A204.1 (cell line): ENCODE data around the gene TOP3B.
"Not testable (repeated sequence)": the region's sequence is repeated elsewhere in the genome, so short reads cannot be mapped to it uniquely, and the experiment has no call there.

Source experiments
- FAIRE-seq: peaks from 2 replicates; lab custom pipeline; 2012; peaks lifted over from hg19 to GRCh38; lab: Jason Lieb, UNC

Gene TOP3B

GRCh38 chr22:21944871-21945270 lies 37.7 kb downstream of the TOP3B start:
- no peak for FAIRE-seq

GRCh38 chr22:21943571-21944448 lies 38.8 kb downstream of the TOP3B start:
- no peak for FAIRE-seq

DNA sequence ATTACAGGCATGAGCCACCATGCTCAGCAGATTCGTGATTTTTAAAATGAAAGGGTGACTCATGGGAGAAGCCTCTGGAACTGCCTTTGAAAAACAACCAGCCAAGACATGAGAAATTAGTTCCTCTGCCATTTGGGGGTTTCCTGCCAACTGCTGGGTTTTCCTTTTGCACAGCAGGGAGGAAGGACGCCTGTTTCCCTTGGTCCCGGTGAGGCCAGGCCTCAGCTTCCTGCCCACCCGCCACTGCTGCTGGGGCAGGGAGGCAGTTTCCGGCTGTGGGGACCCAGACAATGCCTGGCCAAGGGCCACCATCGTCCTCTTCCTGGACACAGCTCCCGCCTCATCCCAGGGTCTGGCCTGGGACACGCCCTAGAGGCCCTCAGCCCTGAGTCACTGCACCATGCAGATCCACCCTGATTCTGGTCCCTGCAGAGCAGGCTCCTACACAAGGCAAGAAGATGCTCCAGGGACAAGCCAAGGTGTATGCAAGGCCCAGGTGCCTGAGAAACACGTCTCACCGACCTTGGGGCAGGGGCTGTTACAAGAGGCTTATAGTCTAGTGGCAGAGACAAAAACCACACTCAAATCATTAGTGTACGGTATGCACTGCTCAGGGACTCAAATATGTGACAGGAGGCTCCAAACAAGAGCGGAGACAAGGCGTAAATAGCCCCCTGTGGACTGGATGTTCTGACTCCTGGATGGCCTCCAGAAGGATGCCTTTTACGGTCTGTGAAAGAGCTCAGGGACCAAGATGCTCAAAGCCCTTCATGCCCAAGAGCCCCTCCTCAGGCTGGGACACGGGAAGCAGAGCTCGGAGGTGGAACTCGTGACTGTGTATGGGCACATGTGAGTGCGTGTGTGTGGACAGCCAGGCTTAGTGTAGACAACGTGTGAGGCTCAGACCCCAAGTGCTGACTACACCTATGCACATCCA lies 39.9 kb downstream of the TOP3B start:
- no peak for FAIRE-seq

GRCh38 chr22:21941921-21942320 lies 40.7 kb downstream of the TOP3B start:
- no peak for FAIRE-seq

DNA sequence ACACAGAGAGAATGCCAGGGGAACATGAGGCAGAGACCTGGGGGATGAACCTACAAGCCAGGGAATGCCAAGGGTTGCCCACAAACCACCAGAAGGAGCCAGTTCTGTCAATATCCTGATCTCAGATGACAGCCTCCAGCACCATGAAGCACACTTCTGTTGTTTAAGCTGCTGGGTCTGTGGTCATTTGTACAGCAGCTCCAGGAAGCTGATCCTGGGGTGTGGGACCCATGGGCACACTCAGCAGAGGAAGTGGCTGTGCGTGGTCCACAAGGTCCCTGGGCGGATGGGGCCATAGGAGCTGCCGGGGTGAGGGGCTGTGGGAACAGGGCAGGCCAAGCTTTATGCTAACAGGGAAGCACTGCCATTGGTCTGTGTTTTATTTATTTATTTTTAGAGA lies 42.1 kb downstream of the TOP3B start:
- no peak for FAIRE-seq

DNA sequence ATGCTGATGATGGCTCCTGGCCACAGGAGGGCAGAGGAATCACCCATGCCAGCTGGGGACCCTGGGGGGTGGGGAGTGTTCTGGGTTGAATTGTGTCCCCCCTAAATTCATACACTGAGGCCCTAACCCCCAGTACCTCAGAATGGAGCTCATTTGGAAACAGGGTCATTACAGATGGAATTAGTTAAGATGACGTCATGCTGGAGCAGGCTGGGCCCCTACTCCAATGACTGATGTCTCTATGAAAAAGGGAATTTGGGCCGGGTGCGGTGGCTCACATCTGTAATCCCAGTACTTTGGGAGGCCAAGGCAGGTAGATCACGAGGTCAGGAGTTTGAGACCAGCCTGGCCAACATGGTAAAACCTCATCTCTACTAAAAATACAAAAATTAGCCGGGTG lies 42.7 kb downstream of the TOP3B start:
- not testable (repeated sequence) for FAIRE-seq

GRCh38 chr22:21939461-21939913 lies 43.1 kb downstream of the TOP3B start:
- FAIRE-seq: no peak

- no peak for FAIRE-seq
Observed at GRCh38 chr22:21938906-21939305, 43.7 kb downstream of the TOP3B start.

GRCh38 chr22:21938071-21938822 lies 44.3 kb downstream of the TOP3B start:
- no peak for FAIRE-seq

GRCh38 chr22:21937821-21938070 lies 44.8 kb downstream of the TOP3B start:
- FAIRE-seq: no peak

DNA sequence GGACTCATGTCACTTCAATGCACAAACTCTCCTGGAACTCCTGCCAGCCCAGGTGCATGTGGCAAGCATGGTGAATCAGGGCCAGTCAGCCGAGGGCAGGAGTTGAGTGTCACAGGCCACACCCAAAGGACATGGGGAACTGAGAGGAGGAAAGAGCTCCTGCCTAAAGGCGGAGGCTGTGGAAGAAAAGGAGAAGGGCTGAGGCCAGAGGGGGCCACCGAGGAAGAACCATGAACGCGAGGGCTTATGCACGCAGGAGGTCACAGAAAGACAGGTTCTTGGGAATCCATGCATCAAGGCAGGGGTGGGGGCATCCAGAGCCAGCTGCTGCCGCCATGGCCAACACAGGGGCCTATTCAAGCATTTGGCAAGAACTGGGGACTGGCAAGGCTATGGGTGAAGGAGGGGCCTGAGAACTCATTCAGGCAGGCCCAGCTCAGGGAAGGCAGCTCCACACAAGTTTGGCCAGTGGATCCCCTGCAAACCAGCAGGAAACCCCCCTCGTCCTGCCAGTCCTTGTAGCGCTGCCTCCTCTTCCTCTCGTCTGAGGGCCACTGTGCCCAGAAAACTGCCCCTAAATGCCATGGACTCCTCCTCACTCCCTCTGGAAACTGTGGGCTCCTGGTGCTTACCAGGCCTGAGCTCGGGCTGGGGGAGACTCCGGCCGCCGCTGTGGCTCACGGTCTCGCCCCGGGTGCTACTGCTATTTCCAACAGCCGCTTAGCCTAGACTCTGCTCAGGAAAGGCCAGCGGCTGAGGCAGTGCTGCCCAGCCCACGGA lies 45.4 kb downstream of the TOP3B start:
- no peak for FAIRE-seq

DNA sequence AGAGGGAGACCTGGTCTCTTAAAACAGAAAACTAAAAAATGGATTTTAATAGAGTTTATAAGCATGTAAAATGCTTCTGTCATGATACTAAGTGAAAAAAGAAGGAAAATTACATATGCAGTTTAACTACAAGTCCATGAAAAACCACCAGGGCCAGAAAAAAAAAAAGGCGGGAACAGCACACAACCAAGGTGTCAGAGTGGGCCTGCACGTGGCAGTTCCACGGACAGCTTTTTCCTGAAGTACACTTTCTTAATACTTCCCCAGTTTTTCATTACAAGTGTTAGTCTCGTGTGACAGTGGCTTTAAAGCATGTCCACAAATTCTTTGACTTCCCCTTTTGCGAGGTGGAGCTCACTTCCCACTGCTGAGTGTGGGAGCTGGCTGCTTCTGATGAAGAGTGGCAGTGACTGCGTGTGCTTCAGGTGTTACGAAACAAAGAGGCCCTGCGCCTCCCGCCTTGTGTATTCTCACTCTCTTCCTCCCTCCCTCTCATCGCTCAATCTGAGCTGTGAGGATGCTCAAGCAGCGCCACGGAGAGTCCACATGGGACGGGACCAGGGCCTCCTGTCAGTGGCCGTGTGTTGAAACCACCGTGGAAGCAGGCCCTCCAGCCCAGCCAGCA lies 46.3 kb downstream of the TOP3B start:
- no peak for FAIRE-seq

DNA sequence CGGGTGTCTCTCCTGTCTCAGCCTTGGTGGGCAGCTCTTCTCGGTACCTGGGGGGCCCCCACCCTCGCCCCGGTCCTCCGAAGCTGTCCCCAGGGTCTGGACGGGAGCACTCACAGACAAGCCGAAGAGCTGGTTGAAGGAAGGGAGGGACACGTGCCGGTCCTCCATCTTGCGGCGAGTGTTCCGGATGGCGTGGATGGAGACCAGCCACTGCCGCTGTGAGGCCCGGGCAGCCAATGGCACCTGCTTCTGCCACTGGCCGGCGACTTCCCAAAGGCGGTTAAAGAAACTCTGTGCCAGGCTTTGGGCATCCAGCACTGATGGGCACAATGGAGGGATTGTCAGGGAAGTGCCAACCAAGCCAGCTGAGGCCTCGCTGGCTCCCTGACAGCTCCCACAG lies 48.7 kb downstream of the TOP3B start:
- FAIRE-seq: no peak

- FAIRE-seq: no peak
Observed at GRCh38 chr22:21933413-21933812, 49.2 kb downstream of the TOP3B start.

GRCh38 chr22:21932347-21932746 lies 50.2 kb downstream of the TOP3B start:
- FAIRE-seq: no peak

DNA sequence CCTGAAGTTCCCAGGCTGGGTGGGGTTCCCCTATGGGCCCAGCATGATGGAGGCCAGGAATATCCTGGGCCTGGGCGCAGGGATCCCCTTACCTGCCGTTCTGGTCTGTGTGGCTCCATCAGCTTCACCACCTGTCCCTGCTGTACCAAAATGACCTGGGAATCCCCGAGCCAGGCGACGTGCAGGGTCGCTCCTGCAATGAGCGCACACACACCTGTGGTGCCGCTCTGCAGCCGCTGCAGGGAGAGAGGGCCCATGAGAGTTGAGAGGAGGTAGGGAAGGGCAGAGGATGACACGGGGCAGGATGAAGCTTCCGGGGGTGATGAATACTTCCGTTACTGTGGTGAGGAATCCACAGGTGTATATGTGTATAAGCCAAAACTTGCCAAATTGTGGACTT lies 51.5 kb downstream of the TOP3B start:
- no peak for FAIRE-seq

DNA sequence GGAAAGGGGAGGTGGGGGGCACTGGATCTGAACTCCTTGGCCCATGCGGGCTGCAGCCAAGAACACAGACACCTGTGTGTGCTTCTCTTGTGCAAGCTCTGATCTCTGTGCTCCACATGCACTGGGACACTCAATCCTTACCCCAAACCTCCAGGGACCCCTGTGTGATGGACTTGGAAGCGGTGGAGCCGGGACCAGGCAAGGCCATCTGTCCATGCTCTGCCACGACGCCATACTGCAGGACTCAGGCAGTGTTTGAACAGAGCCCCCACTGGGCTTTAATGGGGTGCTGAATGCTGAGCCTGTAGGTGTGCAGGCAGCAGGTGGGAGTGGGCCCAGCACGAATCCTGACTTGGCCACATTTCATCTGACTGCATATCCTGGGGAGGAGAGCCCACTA lies 53.3 kb downstream of the TOP3B start:
- no peak for FAIRE-seq

- no peak for FAIRE-seq
Observed at GRCh38 chr22:21928048-21928447, 54.5 kb downstream of the TOP3B start.

GRCh38 chr22:21927174-21927823 lies 55.3 kb downstream of the TOP3B start:
- no peak for FAIRE-seq

DNA sequence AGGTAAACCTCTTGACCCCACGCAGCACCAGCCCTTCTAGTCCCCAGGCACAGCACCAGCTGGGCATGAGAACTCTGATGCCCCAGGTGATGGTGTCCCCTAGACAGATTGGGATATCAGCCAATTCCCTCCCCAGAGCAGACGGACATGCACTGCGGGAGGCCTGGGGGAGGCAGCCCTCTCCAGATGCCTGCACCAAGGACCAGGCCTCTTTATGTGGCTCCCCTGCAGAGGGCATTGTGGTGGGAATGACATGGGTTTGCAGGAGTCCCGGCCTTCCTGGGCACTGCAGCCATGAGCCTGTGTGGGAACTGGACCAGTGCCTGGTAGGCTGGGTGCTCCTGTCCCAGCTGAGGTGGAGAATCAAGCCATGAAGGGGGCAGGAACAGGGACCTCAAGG lies 55.9 kb downstream of the TOP3B start:
- no peak for FAIRE-seq

DNA sequence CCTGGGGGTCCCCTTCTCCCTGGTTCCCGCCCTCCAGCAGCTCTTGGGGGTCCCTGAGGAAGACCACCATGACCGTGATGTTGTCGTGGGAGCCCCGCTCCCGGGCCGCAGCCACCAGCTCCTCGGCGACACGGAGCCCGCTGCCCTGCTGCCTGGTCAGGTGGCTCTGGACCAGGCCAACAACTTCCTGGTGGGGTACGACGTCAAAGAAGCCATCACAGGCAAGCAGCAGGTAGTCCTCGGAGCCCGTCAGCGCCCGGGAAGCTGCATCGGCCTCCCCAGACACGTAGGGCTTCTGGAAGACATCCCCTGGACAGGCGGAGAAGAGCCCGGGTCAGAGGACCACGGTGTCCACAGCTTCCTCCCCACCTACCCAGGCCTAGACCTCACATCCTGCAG lies 59.4 kb downstream of the TOP3B start:
- no peak for FAIRE-seq
